OCI-LY3 (cell line): Measurements from ENCODE around the gene LTBP1.

ENCODE experiments used
- H2AFZ ChIP-seq: fragments of 200-600, 300-600 bp; shearing (Covaris generic); 2 replicates; pipeline ENCODE4 v1.6.0; 2014; ENCODE audit warnings: antibody characterized with exemption, low read depth, low read length
- H3K27ac ChIP-seq: fragments of 200-600, 300-600 bp; sonication (generic); 2 replicates; pipeline ENCODE4 v1.5.1; 2014; ENCODE audit warnings: mild to moderate bottlenecking, low read length, moderate library complexity, mixed read lengths
- H3K27me3 ChIP-seq: fragments of 200-600, 300-600 bp; sonication (generic); 2 replicates; pipeline ENCODE4 v1.6.1; 2014; ENCODE audit warnings: low read depth, low read length, mixed read lengths
- H3K36me3 ChIP-seq: fragments of 200-600, 300-600 bp; sonication (generic); replicated peaks from 2 replicates; pipeline ENCODE3; 2014; ENCODE audit warnings: low read depth, low read length, mixed read lengths
- H3K4me1 ChIP-seq: fragments of 300-600, 200-600 bp; sonication (generic); 2 replicates; pipeline ENCODE4 v1.6.1; 2014; ENCODE audit warnings: low read length, mixed read lengths
- H3K4me2 ChIP-seq: fragments of 200-600, 300-600 bp; sonication (generic); 2 replicates; pipeline ENCODE4 v1.6.1; 2014; ENCODE audit warnings: low read length, mixed read lengths
- H3K4me3 ChIP-seq: fragments of 300-600, 200-600 bp; sonication (generic); 2 replicates; pipeline ENCODE4 v1.5.1; 2014; ENCODE audit warnings: antibody characterized with exemption, mild to moderate bottlenecking, low read length, moderate library complexity
- H3K79me2 ChIP-seq: fragments of 300-600, 200-600 bp; shearing (Covaris generic); 2 replicates; pipeline ENCODE4 v1.6.1; 2014; ENCODE audit warnings: mild to moderate bottlenecking, low read length, mixed read lengths
- H3K9ac ChIP-seq: fragments of 300-600, 200-600 bp; shearing (Covaris generic); 2 replicates; pipeline ENCODE4 v1.6.0; 2014; ENCODE audit warnings: mild to moderate bottlenecking, low read length, moderate library complexity
- H3K9me3 ChIP-seq: fragments of 200-600, 300-600 bp; shearing (Covaris generic); 2 replicates; pipeline ENCODE4 v1.6.1; 2014; ENCODE audit warnings: low read length, mixed read lengths; ENCODE audit not compliant: insufficient read depth
- H4K20me1 ChIP-seq: fragments of 200-600, 300-600 bp; sonication (generic); 2 replicates; pipeline ENCODE4 v1.6.1; 2016; ENCODE audit warnings: low read length, mixed read lengths; ENCODE audit not compliant: insufficient read depth
- CTCF ChIP-seq: fragments of 200-600, 300-600 bp; sonication (generic); IDR thresholded peaks from 2 replicates; pipeline ENCODE4 v1.5.1; 2014; ENCODE audit warnings: antibody characterized with exemption, low read length, low read depth
- EZH2phosphoT487 ChIP-seq: fragments of 200-600 bp; shearing (Covaris generic); IDR thresholded peaks from 2 replicates; pipeline ENCODE4 v1.6.1; 2018; ENCODE audit warnings: antibody characterized with exemption, mixed run types, low read depth

Gene LTBP1

GRCh38 chr2:33135645-33136044 lies 188.9 kb downstream of the LTBP1 start:
- Histone ChIP-seq H3K4me2 (peak overlapping the region; percentile 28), H3K4me3 (no peak overlapping the region), H3K36me3 (no peaks in the 10 kb centered on the region), H2AFZ (no peak overlapping the region), H4K20me1 (no peaks in the 10 kb centered on the region), H3K27me3 (0 out of 2 replicates have a peak, but pooled peaks cover 12% of the 10 kb centered on the region), H3K4me1 (peaks cover 26% of the 10 kb centered on the region), H3K9me3 (no peaks in the 10 kb centered on the region), H3K27ac (no peak overlapping the region), H3K79me2 (no peaks in the 10 kb centered on the region), H3K9ac (no peak overlapping the region)
- TF ChIP-seq EZH2phosphoT487: no peak
- TF ChIP-seq CTCF: no peak

- Histone ChIP-seq H3K4me1 (peaks cover 26% of the 10 kb centered on the region), H3K4me3 (no peak overlapping the region), H2AFZ (no peak overlapping the region), H3K9ac (no peak overlapping the region), H3K9me3 (no peaks in the 10 kb centered on the region), H3K79me2 (no peaks in the 10 kb centered on the region), H3K36me3 (no peaks in the 10 kb centered on the region), H4K20me1 (no peaks in the 10 kb centered on the region), H3K4me2 (peak overlapping the region; percentile 28; the same call in 1 of the 2 replicates), H3K27me3 (0 out of 2 replicates have a peak, but pooled peaks cover 12% of the 10 kb centered on the region), H3K27ac (no peak overlapping the region)
- TF ChIP-seq EZH2phosphoT487 (no peak), CTCF (no peak)
Observed at GRCh38 chr2:33136056-33136455, 189.3 kb downstream of the LTBP1 start.

- no peak overlapping the region for H3K4me3 ChIP-seq
- no peaks in the 10 kb centered on the region for H3K36me3 ChIP-seq
- H2AFZ ChIP-seq: no peak overlapping the region
- H3K4me2 ChIP-seq: peak overlapping the region; percentile 28
- 0 out of 2 replicates have a peak, but pooled peaks cover 12% of the 10 kb centered on the region for H3K27me3 ChIP-seq
- no peaks in the 10 kb centered on the region for H4K20me1 ChIP-seq
- no peaks in the 10 kb centered on the region for H3K9me3 ChIP-seq
- H3K9ac ChIP-seq: no peak overlapping the region
- TF ChIP-seq CTCF (no peak), EZH2phosphoT487 (no peak)
- H3K4me1 ChIP-seq: peaks cover 26% of the 10 kb centered on the region
- H3K79me2 ChIP-seq: no peaks in the 10 kb centered on the region
- no peak overlapping the region for H3K27ac ChIP-seq
Observed at GRCh38 chr2:33136566-33136965, 189.8 kb downstream of the LTBP1 start.

GRCh38 chr2:33137331-33137730 lies 190.6 kb downstream of the LTBP1 start:
- no peaks in the 10 kb centered on the region for H3K36me3 ChIP-seq
- H3K27me3 ChIP-seq: 0 out of 2 replicates have a peak, but pooled peaks cover 12% of the 10 kb centered on the region
- H3K9me3 ChIP-seq: no peaks in the 10 kb centered on the region
- no peak overlapping the region for H2AFZ ChIP-seq
- H4K20me1 ChIP-seq: no peaks in the 10 kb centered on the region
- TF ChIP-seq EZH2phosphoT487 (no peak), CTCF (no peak)
- no peaks in the 10 kb centered on the region for H3K79me2 ChIP-seq
- H3K4me1 ChIP-seq: peaks cover 26% of the 10 kb centered on the region
- no peak overlapping the region for H3K27ac ChIP-seq
- H3K4me3 ChIP-seq: no peak overlapping the region
- H3K9ac ChIP-seq: no peak overlapping the region
- H3K4me2 ChIP-seq: no peak overlapping the region
